ENCODE results near the gene SLC17A9. TPM values are rescaled to one million over a fixed set of nuclear protein-coding genes. Genes with fewer than 3 reads are reported as not detected.
A peak's percentile ranks its signal among the peaks of the same experiment; 100 is the strongest.

The SLC17A9 gene
- total and polyA plus RNA-seq, 10 donors: 18.8 to 95.3 (median 34.2) TPM

- H3K9me3 ChIP-seq: no peaks in the 10 kb centered on the region
- no peak overlapping the region for H3K27ac ChIP-seq
- no peak for DNase-seq
- peak overlapping the region in 3 of 8 donors; percentile 75 to 97 (median 94) for H3K4me3 ChIP-seq
- TF ChIP-seq CTCF (IDR thresholded peaks at IDR 0.05 in 8 of 11, conservative IDR thresholded peaks at IDR 0.05 in 3 of 11) (no peak), POLR2A (IDR thresholded peaks at IDR 0.05) (no peak), POLR2AphosphoS5 (IDR thresholded peaks at IDR 0.05) (no peak)
- intact Hi-C loops (cut with DNase I; ENCODE audit: low total_unique reads): no loop called here
- no peaks in the 10 kb centered on the region for H3K27me3 ChIP-seq (replicated peaks in 1 of 7)
- 75 to 85% (median 78%) methylated on average over 12 of the region's 12 CpGs for WGBS, 5 donors
- peaks cover 31 to 90% (median 66%) of the 10 kb centered on the region in 6 donors for H3K4me1 ChIP-seq
- peaks cover 0 to 38% (median 7%) of the 10 kb centered on the region in 6 donors for H3K36me3 ChIP-seq
Observed at GRCh38 chr20:62935204-62935967, 17.1 kb upstream of the SLC17A9 start.

- peak; percentile 69 for DNase-seq
- TF ChIP-seq POLR2AphosphoS5 (IDR thresholded peaks at IDR 0.05) (no peak), CTCF (IDR thresholded peaks at IDR 0.05 in 8 of 11, conservative IDR thresholded peaks at IDR 0.05 in 3 of 11) (no peak), POLR2A (IDR thresholded peaks at IDR 0.05) (no peak)
- H3K4me1 ChIP-seq: peaks cover 31 to 90% (median 72%) of the 10 kb centered on the region in 6 donors
- H3K9me3 ChIP-seq: no peaks in the 10 kb centered on the region
- WGBS, 5 donors: 87 to 92% (median 91%) methylated on average over 22 of the region's 22 CpGs
- H3K36me3 ChIP-seq: peaks cover 0 to 43% (median 9%) of the 10 kb centered on the region in 6 donors
- H3K27me3 ChIP-seq (replicated peaks in 1 of 7): no peaks in the 10 kb centered on the region
- peak overlapping the region in 7 of 8 donors; percentile 75 to 98 (median 97) for H3K4me3 ChIP-seq
- intact Hi-C loops (cut with DNase I; ENCODE audit: low total_unique reads): no loop called here
- no peak overlapping the region for H3K27ac ChIP-seq
Observed at GRCh38 chr20:62935968-62936585, 16.4 kb upstream of the SLC17A9 start.

- TF ChIP-seq CTCF (IDR thresholded peaks at IDR 0.05 in 8 of 11, conservative IDR thresholded peaks at IDR 0.05 in 3 of 11): peak in 3 of 11 experiments; percentile 45 to 59 (median 56)
- TF ChIP-seq POLR2AphosphoS5 (IDR thresholded peaks at IDR 0.05): peak; percentile 96
- peak in 2 of 3 donors; percentile 33 to 47 for TF ChIP-seq POLR2A (IDR thresholded peaks at IDR 0.05)
- Histone ChIP-seq H3K27me3 (replicated peaks in 1 of 7) (no peaks in the 10 kb centered on the region), H3K27ac (peak overlapping the region; percentile 83 to 96 (median 94)), H3K4me1 (peaks cover 31 to 90% (median 71%) of the 10 kb centered on the region in 6 donors), H3K36me3 (peaks cover 0 to 55% (median 21%) of the 10 kb centered on the region in 6 donors), H3K9me3 (no peaks in the 10 kb centered on the region), H3K4me3 (peak overlapping the region; percentile 75 to 98 (median 96))
- peak; percentile 97 for DNase-seq
- intact Hi-C loops (cut with DNase I; ENCODE audit: low total_unique reads): no loop called here
- WGBS, 5 donors: 0 to 1% (median 1%) methylated on average over 33 to 92 of the region's 92 CpGs
Observed at GRCh38 chr20:62937268-62938104, 15.0 kb upstream of the SLC17A9 start.

Data from spleen (tissue), 11 donors.